Measurements from ENCODE around the gene POLR3F.

Gene POLR3F

DNA sequence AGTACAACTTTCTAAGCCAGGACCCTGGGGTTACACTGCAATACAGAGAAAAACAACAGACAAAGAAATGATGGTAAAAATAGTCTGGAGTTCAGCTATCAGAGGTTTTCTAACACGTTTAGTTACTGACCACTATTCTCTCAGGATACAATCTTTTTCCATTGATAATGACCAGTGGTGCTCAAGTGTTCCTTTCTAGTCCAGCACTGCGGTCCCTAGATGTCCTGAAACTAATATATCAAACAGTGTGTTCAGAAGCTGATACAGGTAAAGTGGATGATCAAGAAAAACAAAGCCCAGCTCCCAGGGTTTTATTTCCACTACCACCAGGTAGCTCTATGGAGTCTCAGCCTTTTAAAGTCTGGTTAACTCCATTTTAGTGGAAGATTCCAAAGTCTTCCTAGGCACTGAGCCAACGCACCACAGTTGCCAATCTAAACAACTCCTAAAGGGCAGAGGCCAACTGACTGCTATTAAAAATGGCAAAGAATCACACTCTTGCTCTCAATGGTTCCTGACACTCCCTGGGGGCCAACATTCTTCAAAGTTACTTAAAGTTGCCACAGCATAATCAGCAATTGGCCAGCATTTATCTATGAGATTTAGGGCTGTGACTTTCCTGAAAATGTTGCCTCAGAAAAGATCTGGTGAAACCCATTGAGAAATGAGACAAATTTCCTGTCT, 38.6 kb upstream of the POLR3F start (continued):
- TF ChIP-seq, protein P1, sequence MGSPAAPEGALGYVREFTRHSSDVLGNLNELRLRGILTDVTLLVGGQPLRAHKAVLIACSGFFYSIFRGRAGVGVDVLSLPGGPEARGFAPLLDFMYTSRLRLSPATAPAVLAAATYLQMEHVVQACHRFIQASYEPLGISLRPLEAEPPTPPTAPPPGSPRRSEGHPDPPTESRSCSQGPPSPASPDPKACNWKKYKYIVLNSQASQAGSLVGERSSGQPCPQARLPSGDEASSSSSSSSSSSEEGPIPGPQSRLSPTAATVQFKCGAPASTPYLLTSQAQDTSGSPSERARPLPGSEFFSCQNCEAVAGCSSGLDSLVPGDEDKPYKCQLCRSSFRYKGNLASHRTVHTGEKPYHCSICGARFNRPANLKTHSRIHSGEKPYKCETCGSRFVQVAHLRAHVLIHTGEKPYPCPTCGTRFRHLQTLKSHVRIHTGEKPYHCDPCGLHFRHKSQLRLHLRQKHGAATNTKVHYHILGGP (tag by site-specific recombination; IDR thresholded peaks at IDR 0.05), result peak; percentile 74
- TF ChIP-seq KLF8 (tag by site-specific recombination; IDR thresholded peaks at IDR 0.05) (peak; percentile 62), ZNF610 (tag by site-specific recombination; IDR thresholded peaks at IDR 0.05; ENCODE audit: borderline replicate concordance) (peak; percentile 84), ZEB2 (tag by site-specific recombination; IDR thresholded peaks at IDR 0.05) (peak; percentile 60), ZNF423 (tag by site-specific recombination; IDR thresholded peaks at IDR 0.05) (peak; percentile 73; the same call in 1 of the 2 replicates), KLF7 (tag by site-specific recombination; IDR thresholded peaks at IDR 0.05; ENCODE audit: borderline replicate concordance) (peak; percentile 65; the same call in 1 of the 2 replicates), ZNF366 (tag by site-specific recombination; conservative IDR thresholded peaks at IDR 0.05) (peak; percentile 62; the same call in 1 of the 2 replicates), GLIS1 (tag by site-specific recombination; IDR thresholded peaks at IDR 0.05) (peak; percentile 99)
- TF ChIP-seq, protein P2, sequence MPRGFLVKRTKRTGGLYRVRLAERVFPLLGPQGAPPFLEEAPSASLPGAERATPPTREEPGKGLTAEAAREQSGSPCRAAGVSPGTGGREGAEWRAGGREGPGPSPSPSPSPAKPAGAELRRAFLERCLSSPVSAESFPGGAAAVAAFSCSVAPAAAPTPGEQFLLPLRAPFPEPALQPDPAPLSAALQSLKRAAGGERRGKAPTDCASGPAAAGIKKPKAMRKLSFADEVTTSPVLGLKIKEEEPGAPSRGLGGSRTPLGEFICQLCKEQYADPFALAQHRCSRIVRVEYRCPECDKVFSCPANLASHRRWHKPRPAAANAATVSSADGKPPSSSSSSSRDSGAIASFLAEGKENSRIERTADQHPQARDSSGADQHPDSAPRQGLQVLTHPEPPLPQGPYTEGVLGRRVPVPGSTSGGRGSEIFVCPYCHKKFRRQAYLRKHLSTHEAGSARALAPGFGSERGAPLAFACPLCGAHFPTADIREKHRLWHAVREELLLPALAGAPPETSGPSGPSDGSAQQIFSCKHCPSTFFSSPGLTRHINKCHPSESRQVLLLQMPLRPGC (tag by site-specific recombination; IDR thresholded peaks at IDR 0.05), result peak; percentile 51; the same call in 1 of the 2 replicates
- TF ChIP-seq, protein P3, sequence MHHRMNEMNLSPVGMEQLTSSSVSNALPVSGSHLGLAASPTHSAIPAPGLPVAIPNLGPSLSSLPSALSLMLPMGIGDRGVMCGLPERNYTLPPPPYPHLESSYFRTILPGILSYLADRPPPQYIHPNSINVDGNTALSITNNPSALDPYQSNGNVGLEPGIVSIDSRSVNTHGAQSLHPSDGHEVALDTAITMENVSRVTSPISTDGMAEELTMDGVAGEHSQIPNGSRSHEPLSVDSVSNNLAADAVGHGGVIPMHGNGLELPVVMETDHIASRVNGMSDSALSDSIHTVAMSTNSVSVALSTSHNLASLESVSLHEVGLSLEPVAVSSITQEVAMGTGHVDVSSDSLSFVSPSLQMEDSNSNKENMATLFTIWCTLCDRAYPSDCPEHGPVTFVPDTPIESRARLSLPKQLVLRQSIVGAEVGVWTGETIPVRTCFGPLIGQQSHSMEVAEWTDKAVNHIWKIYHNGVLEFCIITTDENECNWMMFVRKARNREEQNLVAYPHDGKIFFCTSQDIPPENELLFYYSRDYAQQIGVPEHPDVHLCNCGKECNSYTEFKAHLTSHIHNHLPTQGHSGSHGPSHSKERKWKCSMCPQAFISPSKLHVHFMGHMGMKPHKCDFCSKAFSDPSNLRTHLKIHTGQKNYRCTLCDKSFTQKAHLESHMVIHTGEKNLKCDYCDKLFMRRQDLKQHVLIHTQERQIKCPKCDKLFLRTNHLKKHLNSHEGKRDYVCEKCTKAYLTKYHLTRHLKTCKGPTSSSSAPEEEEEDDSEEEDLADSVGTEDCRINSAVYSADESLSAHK (tag by site-specific recombination; IDR thresholded peaks at IDR 0.05), result peak; percentile 94
- TF ChIP-seq, protein P4, sequence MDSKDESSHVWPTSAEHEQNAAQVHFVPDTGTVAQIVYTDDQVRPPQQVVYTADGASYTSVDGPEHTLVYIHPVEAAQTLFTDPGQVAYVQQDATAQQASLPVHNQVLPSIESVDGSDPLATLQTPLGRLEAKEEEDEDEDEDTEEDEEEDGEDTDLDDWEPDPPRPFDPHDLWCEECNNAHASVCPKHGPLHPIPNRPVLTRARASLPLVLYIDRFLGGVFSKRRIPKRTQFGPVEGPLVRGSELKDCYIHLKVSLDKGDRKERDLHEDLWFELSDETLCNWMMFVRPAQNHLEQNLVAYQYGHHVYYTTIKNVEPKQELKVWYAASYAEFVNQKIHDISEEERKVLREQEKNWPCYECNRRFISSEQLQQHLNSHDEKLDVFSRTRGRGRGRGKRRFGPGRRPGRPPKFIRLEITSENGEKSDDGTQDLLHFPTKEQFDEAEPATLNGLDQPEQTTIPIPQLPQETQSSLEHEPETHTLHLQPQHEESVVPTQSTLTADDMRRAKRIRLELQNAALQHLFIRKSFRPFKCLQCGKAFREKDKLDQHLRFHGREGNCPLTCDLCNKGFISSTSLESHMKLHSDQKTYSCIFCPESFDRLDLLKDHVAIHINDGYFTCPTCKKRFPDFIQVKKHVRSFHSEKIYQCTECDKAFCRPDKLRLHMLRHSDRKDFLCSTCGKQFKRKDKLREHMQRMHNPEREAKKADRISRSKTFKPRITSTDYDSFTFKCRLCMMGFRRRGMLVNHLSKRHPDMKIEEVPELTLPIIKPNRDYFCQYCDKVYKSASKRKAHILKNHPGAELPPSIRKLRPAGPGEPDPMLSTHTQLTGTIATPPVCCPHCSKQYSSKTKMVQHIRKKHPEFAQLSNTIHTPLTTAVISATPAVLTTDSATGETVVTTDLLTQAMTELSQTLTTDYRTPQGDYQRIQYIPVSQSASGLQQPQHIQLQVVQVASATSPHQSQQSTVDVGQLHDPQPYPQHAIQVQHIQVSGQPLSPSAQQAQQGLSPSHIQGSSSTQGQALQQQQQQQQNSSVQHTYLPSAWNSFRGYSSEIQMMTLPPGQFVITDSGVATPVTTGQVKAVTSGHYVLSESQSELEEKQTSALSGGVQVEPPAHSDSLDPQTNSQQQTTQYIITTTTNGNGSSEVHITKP (tag by site-specific recombination; IDR thresholded peaks at IDR 0.05), result peak; percentile 91
- TF ChIP-seq, protein P5, sequence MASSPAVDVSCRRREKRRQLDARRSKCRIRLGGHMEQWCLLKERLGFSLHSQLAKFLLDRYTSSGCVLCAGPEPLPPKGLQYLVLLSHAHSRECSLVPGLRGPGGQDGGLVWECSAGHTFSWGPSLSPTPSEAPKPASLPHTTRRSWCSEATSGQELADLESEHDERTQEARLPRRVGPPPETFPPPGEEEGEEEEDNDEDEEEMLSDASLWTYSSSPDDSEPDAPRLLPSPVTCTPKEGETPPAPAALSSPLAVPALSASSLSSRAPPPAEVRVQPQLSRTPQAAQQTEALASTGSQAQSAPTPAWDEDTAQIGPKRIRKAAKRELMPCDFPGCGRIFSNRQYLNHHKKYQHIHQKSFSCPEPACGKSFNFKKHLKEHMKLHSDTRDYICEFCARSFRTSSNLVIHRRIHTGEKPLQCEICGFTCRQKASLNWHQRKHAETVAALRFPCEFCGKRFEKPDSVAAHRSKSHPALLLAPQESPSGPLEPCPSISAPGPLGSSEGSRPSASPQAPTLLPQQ (tag by site-specific recombination; IDR thresholded peaks at IDR 0.05), result peak; percentile 92
- TF ChIP-seq, protein P6, sequence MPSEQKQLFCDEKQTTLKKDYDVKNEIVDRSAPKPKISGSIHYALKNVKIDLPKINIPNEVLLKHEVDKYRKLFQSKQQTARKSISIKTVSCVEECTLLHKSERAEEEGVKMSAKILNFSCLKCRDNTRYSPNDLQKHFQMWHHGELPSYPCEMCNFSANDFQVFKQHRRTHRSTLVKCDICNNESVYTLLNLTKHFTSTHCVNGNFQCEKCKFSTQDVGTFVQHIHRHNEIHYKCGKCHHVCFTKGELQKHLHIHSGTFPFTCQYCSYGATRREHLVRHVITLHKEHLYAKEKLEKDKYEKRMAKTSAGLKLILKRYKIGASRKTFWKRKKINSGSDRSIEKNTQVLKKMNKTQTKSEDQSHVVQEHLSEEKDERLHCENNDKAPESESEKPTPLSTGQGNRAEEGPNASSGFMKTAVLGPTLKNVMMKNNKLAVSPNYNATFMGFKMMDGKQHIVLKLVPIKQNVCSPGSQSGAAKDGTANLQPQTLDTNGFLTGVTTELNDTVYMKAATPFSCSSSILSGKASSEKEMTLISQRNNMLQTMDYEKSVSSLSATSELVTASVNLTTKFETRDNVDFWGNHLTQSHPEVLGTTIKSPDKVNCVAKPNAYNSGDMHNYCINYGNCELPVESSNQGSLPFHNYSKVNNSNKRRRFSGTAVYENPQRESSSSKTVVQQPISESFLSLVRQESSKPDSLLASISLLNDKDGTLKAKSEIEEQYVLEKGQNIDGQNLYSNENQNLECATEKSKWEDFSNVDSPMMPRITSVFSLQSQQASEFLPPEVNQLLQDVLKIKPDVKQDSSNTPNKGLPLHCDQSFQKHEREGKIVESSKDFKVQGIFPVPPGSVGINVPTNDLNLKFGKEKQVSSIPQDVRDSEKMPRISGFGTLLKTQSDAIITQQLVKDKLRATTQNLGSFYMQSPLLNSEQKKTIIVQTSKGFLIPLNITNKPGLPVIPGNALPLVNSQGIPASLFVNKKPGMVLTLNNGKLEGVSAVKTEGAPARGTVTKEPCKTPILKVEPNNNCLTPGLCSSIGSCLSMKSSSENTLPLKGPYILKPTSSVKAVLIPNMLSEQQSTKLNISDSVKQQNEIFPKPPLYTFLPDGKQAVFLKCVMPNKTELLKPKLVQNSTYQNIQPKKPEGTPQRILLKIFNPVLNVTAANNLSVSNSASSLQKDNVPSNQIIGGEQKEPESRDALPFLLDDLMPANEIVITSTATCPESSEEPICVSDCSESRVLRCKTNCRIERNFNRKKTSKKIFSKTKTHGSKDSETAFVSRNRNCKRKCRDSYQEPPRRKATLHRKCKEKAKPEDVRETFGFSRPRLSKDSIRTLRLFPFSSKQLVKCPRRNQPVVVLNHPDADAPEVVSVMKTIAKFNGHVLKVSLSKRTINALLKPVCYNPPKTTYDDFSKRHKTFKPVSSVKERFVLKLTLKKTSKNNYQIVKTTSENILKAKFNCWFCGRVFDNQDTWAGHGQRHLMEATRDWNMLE (tag by site-specific recombination; conservative IDR thresholded peaks at IDR 0.05; ENCODE audit: low read depth), result peak; percentile 43; the same call in 1 of the 2 replicates
- TF ChIP-seq, protein P7, sequence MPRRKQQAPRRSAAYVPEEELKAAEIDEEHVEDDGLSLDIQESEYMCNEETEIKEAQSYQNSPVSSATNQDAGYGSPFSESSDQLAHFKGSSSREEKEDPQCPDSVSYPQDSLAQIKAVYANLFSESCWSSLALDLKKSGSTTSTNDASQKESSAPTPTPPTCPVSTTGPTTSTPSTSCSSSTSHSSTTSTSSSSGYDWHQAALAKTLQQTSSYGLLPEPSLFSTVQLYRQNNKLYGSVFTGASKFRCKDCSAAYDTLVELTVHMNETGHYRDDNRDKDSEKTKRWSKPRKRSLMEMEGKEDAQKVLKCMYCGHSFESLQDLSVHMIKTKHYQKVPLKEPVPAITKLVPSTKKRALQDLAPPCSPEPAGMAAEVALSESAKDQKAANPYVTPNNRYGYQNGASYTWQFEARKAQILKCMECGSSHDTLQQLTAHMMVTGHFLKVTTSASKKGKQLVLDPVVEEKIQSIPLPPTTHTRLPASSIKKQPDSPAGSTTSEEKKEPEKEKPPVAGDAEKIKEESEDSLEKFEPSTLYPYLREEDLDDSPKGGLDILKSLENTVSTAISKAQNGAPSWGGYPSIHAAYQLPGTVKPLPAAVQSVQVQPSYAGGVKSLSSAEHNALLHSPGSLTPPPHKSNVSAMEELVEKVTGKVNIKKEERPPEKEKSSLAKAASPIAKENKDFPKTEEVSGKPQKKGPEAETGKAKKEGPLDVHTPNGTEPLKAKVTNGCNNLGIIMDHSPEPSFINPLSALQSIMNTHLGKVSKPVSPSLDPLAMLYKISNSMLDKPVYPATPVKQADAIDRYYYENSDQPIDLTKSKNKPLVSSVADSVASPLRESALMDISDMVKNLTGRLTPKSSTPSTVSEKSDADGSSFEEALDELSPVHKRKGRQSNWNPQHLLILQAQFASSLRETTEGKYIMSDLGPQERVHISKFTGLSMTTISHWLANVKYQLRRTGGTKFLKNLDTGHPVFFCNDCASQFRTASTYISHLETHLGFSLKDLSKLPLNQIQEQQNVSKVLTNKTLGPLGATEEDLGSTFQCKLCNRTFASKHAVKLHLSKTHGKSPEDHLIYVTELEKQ (tag by site-specific recombination; IDR thresholded peaks at IDR 0.05; ENCODE audit: borderline replicate concordance), result peak; percentile 83; the same call in 1 of the 2 replicates
- TF ChIP-seq, protein P8, sequence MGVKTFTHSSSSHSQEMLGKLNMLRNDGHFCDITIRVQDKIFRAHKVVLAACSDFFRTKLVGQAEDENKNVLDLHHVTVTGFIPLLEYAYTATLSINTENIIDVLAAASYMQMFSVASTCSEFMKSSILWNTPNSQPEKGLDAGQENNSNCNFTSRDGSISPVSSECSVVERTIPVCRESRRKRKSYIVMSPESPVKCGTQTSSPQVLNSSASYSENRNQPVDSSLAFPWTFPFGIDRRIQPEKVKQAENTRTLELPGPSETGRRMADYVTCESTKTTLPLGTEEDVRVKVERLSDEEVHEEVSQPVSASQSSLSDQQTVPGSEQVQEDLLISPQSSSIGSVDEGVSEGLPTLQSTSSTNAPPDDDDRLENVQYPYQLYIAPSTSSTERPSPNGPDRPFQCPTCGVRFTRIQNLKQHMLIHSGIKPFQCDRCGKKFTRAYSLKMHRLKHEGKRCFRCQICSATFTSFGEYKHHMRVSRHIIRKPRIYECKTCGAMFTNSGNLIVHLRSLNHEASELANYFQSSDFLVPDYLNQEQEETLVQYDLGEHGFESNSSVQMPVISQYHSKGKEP (tag by site-specific recombination; IDR thresholded peaks at IDR 0.05), result peak; percentile 85
